NCI-H2029 (cell line): ENCODE data around the gene NME4.
"Not testable (repeated sequence)": the region's sequence is repeated elsewhere in the genome, so short reads cannot be mapped to it uniquely, and the experiment has no call there.

Source experiments
- DNase-seq: peaks from one replicate; lab custom pipeline; 2025; lab: John Stamatoyannopoulos, UW

NME4 gene

GRCh38 chr16:398561-399339 is 1.8 kb downstream of the NME4 start:
- DNase-seq: no peak

DNA sequence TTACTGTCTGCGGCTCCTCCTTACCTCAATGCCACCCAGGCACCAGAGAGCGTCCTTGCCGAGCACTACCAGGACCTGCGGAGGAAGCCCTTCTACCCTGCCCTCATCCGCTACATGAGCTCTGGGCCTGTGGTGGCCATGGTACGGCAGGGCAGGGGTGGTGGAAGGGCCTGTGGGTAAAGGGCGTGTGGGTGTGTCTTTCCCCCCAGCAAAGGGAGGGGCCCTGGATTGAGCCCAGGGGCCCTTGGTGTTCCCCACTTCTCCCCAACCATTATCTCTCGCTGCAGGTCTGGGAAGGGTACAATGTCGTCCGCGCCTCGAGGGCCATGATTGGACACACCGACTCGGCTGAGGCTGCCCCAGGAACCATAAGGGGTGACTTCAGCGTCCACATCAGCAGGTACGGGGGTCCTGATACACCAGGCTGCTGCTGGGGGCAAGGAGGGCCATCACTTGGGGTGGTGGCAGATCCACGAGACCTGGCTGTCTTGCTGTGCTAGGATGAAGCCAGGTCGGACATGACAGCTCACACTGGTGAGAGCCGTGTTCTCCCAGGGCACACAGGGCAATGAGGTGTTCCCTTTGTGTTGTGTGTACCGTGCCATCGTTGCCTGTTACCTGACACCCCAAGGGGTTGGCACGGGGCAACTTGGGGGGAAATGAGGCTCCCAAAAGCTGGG is 2.5 kb downstream of the NME4 start:
- DNase-seq: no peak

GRCh38 chr16:400061-400591 is 3.1 kb downstream of the NME4 start:
- DNase-seq: no peak

GRCh38 chr16:401468-402348 is 4.7 kb downstream of the NME4 start, which contains the start of gene DECR2:
DECR2 (plus strand) TSS chr16:401885; CDS start chr16:401964, 79 bp downstream.
- DNase-seq: peak; percentile 85

DNA sequence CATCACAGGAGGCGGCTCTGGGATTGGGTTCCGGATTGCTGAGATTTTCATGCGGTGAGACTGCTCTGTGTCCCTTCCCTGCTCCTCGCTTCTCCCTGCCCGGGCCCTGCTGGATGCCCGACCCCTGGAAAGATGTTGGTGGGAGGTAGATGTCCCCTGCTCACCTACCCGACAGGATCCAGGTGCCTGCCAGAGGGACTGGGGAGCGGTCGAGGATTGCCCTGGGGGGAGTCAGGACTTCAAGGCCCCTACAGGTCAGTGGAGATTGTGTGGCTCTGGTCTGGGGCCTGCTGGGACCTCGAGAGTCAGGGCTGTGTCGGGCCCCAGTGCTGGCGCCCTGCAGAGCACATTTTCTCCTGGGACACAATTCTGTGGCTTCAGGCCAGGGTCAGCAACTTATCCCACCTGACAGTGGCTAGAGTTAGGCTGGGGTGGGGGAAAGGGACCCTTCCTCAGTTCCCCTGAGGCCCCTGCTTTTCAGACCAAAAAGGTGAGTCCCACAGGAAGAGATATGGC is 8.0 kb downstream of the NME4 start:
- DNase-seq: no peak

DNA sequence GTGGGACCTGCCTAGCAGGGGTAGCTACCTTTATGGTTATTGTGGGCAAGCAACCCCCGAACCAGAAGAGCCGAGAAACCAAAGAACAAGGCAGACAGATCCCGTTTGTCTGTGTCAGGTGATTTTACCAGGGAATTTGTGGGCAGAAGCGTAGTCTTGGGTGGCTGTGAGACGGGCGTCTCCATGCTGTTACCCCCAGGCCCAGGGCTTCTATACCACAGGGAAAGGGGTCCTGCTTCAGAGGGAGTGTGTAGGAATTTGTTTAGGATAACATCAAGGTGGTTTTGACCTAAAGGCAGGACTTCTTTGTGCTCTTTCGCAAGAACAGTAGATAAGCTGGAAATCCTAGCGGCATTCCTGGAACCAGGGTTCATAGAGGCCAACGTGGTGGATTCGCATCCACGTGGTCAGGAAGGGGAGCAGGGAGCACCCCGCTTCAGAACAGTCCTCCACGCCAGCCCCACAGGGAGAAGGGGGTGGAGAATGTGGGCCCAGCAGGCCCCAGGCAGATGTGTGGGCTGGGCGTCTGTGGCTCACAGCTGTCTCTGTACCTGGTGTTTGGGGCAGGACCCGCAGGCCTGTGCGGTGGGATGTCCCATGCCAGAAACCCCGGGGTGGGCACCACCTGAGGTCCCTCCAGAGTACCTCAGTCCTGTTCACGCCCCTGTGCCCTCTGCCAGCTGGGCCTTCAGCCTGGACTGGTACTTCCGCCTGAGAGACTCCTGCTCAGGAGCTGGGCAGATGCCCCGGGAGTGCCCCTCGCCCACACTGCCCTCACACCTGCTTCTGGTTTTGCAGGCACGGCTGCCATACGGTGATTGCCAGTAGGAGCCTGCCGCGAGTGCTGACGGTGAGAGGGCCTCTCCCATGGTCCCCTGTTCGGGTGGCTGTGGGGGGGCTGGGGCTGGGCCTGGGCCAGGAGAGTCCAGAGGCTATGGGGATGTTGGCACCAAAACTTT is 8.8 kb downstream of the NME4 start:
- DNase-seq: no peak

- no peak for DNase-seq
Measured at GRCh38 chr16:407253-407652, 10.3 kb downstream of the NME4 start.

- DNase-seq: no peak
Measured at GRCh38 chr16:410516-411178, 13.6 kb downstream of the NME4 start.

GRCh38 chr16:411576-412265 is 14.7 kb downstream of the NME4 start:
- DNase-seq: no peak

DNA sequence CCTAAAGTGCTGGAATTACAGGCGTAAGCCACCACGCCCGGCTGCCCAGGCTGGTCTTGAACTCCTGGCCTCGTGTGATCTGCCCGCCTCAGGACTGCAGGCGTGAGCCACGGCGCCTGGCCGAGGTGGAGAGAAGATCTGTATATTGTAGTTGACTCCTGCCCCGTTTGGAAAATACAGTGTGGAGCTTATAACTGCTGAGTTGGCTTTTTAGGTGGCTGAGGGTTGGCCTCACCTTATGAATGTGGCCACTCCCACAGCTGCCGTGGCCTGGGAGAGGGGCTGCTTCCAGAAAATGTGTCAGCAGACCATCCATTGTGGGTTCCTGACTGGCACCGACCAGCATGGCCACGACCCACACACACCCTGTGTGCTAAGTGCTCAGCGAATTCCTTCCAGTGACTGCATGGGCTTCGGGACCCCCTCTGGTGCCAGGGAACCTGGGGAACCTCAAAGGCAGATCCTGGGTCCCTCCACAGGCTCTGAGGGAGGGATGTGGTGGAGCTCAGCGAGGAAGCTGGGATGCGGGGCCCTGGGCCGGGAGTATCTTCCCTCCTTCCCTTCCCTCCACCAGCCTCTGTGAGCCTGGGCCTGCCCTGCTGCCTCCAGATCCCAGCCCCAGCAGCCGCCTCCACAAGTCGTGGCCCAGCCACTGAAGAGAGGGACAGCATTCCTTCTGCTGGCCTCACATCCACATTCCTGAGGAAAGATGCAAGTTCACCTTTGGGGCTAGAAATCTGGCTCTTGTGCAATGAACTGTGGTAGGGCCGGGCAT is 17.6 kb downstream of the NME4 start:
- no peak for DNase-seq

GRCh38 chr16:415170-415498 is 18.1 kb downstream of the NME4 start:
- DNase-seq: not testable (repeated sequence)

GRCh38 chr16:422179-422578 is 25.2 kb downstream of the NME4 start:
- not testable (repeated sequence) for DNase-seq

DNA sequence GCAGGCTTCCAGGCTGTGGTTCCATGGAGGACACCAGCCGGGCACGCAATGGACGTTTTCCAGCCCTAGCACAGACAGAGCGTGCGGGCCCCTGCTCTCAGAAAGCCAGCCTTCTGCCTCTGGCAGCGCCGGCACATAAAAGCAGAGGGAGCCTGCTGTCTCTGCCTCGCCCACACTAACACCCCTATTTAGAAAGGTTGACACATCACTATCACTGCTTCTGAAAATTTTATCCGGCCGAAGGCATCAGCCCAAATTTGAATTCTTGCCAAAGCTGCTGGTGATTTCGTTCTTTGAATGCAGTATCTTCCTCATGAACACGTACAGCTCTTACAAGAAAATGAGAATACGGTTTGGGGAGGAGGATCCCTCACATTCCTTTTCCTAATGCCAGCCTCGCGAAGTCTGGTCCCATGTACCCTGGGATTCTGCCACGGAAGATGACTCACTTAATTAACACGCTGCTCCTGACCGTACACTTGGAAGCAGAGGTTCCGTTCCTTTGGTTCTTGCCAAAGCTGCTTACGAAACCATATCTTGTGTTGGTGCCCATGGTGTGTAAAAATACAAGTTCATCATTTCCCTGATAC is 27.1 kb downstream of the NME4 start:
- no peak for DNase-seq

GRCh38 chr16:424623-425081 is 27.7 kb downstream of the NME4 start:
- no peak for DNase-seq

DNA sequence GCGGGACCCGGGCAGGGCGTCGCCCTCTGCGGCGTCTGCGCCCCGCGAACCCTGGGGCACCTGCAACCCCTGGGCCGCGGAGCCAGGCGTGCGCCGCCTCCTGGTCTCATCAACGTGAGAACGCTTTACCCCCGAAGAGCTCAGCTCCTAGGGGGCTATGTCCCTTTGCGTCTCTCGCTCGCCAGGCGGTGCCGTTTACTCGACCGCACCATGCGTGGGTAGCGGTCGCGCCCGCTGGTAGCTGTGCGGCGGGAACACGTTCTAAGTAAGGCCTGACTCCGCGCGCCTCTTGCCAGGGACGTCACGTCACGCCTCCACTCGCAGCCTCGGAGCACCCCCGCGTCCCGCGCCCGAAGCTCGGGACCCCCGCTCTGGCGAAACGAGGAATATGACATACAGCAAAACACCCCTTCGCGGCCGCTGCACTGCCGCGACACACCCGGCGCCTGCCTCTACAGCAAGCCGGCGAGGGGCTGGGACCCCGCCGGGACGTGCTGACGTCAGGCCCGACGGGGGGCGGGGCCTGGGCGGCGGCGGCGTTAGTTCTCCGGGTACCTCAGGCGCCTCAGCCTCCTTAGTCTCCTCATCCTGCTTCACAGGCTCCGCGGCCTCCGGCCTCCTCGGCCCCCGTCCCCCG is 28.2 kb downstream of the NME4 start, which contains the start of gene RAB11FIP3:
Gene RAB11FIP3, plus strand, starts transcription at position 568 of the 637 bp plus-strand sequence. CDS start 358 bp downstream, outside the sequence.
- DNase-seq: peak; percentile 47

GRCh38 chr16:425740-426114 is 28.7 kb downstream of the NME4 start:
- no peak for DNase-seq

DNA sequence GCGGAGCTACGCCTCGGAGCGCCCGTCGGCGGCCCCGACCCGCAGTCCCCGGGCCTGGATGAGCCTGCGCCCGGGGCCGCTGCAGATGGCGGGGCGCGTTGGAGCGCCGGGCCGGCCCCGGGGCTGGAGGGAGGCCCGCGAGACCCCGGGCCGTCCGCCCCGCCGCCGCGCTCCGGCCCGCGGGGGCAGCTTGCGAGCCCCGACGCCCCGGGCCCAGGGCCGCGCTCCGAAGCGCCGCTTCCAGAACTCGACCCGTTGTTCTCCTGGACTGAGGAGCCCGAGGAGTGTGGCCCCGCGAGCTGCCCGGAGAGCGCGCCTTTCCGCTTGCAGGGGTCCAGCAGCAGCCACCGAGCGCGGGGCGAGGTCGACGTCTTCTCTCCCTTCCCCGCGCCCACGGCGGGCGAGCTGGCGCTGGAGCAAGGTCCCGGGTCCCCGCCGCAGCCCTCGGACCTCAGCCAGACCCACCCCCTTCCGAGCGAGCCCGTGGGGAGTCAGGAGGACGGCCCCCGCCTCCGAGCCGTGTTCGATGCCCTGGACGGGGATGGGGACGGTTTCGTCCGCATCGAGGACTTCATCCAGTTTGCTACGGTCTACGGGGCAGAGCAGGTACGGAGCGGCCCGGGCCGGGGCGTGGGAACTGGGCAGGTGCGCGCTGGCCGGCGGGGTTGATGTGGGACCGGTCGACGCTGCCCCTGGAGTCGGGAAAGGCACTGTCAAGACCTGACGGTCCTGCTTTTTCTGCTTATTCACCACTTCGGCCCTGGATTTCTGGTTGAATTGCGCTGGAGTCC is 29.3 kb downstream of the NME4 start:
- no peak for DNase-seq
